Keratinocyte (primary cell): ENCODE results near the gene SNX13. TPM values are rescaled to one million over a fixed set of nuclear protein-coding genes. Genes with fewer than 3 reads are reported as not detected.

Experiments
- DNase-seq: peaks from one replicate; pipeline ENCODE4 v3.0.0-alpha.2; 2011; ENCODE audit warnings: low read depth, missing footprints, low spot score
- FAIRE-seq: peaks from 2 replicates; lab custom pipeline; 2011; peaks lifted over from hg19 to GRCh38; lab: Jason Lieb, UNC
- H2AFZ ChIP-seq: 2 replicates; pipeline ENCODE4 v1.6.0; 2012; ENCODE audit warnings: low read length, control low read depth, inconsistent platforms; ENCODE audit not compliant: control insufficient read depth
- H3K27ac ChIP-seq: 2 replicates; pipeline ENCODE4 v1.5.1; 2011; ENCODE audit warnings: low read length; ENCODE audit not compliant: control insufficient read depth, insufficient read depth
- H3K27me3 ChIP-seq: 3 replicates; pipeline ENCODE4 v1.6.0; 2011; ENCODE audit warnings: low read length; ENCODE audit not compliant: control insufficient read depth, insufficient read depth; ENCODE audit errors: extremely low read depth
- H3K36me3 ChIP-seq, 2 experiments: 2 replicates in 1 of 2; 3 replicates in 1 of 2; pipeline ENCODE4 v1.5.1; 2011; ENCODE audit warnings: low read length in 2 of 2, mild to moderate bottlenecking in 1 of 2; ENCODE audit not compliant: control insufficient read depth in 2 of 2, insufficient read depth in 2 of 2; ENCODE audit errors: extremely low read depth in 1 of 2
- H3K4me1 ChIP-seq: 3 replicates; pipeline ENCODE4 v1.5.1; 2011; ENCODE audit warnings: low read length; ENCODE audit not compliant: control insufficient read depth, insufficient read depth; ENCODE audit errors: extremely low read depth
- H3K4me2 ChIP-seq: 3 replicates; pipeline ENCODE4 v1.6.0; 2011; ENCODE audit warnings: low read depth, low read length; ENCODE audit not compliant: control insufficient read depth, insufficient read depth; ENCODE audit errors: extremely low read depth
- H3K4me3 ChIP-seq, 3 experiments: fragments of 200-600 bp in 1 of 3; sonication (generic) in 1 of 3; 2 replicates in 2 of 3; 3 replicates in 1 of 3; pipeline ENCODE4 v1.5.1; 2011 to 2016; ENCODE audit warnings: low read length in 3 of 3, mild to moderate bottlenecking in 3 of 3, control low read depth in 2 of 3, inconsistent platforms in 1 of 3, low read depth in 1 of 3, mixed read lengths in 1 of 3, mixed run types in 1 of 3, moderate library complexity in 1 of 3; ENCODE audit not compliant: control insufficient read depth in 2 of 3, insufficient read depth in 2 of 3; ENCODE audit errors: extremely low read depth in 1 of 3
- H3K79me2 ChIP-seq: 2 replicates; pipeline ENCODE4 v1.6.0; 2012; ENCODE audit warnings: low read length; ENCODE audit not compliant: control insufficient read depth, insufficient read depth
- H3K9ac ChIP-seq: 3 replicates; pipeline ENCODE4 v1.6.0; 2011; ENCODE audit warnings: low read length; ENCODE audit not compliant: control insufficient read depth, insufficient read depth; ENCODE audit errors: extremely low read depth
- H3K9me1 ChIP-seq: 3 replicates; pipeline ENCODE4 v1.6.0; 2011; ENCODE audit warnings: low read length; ENCODE audit not compliant: control insufficient read depth, insufficient read depth; ENCODE audit errors: extremely low read depth
- H3K9me3 ChIP-seq: 2 replicates; pipeline ENCODE4 v1.5.1; 2012; ENCODE audit warnings: low read depth, low read length; ENCODE audit not compliant: control insufficient read depth
- H4K20me1 ChIP-seq: 3 replicates; pipeline ENCODE4 v1.6.0; 2011; ENCODE audit warnings: low read length; ENCODE audit not compliant: control insufficient read depth, insufficient read depth; ENCODE audit errors: extremely low read depth
- EZH2 ChIP-seq: IDR thresholded peaks from one replicate; pipeline ENCODE4 v1.6.1; 2012; ENCODE audit warnings: inconsistent platforms, mild to moderate bottlenecking, low read length, moderate library complexity
- dilution Hi-C: fragments of 300-500 bp; cut with MboI; formaldehyde crosslinking; loops from one replicate; pipeline ENCODE4 v1.7.0; 2020; ENCODE audit warnings: low sequenced_read_pairs; ENCODE audit not compliant: extremely low pct_ligation_motif_present
- polyA plus RNA-seq, 5 experiments: library from polyadenylated mRNA; depleted of rRNA in 3 of 5; stranded (reverse) in 3 of 5; stranded (forward) in 1 of 5; unstranded in 1 of 5; fragments of >200 nt; gene quantifications; 1 replicate in 1 of 5; 2 replicates in 3 of 5; 3 replicates in 1 of 5; pipeline versions ENCODE4 v1.2.1 to v1.2.3, GENCODE V29; 2011 to 2012; ENCODE audit warnings: missing spikeins in 2 of 5, low read depth in 1 of 5, low replicate concordance in 1 of 5
- TF ChIP-seq, protein P1 (sequence below), 3 experiments: IDR thresholded peaks in 1 of 3; conservative IDR thresholded peaks in 1 of 3; optimal IDR thresholded peaks in 1 of 3; 2 replicates in 2 of 3; 3 replicates in 1 of 3; pipeline versions ENCODE3 to v1.5.1; 2011; ENCODE audit warnings: low read length in 3 of 3, mild to moderate bottlenecking in 3 of 3, moderate library complexity in 2 of 3, control low read depth in 1 of 3, inconsistent platforms in 1 of 3; ENCODE audit not compliant: insufficient read depth in 2 of 3; ENCODE audit errors: extremely low read depth in 1 of 3

SNX13 gene
- polyA plus RNA-seq, 1 donor (not counting 4 experiments of a cell fraction or from before 2014, with no cell fraction given): 22.6 TPM

DNA sequence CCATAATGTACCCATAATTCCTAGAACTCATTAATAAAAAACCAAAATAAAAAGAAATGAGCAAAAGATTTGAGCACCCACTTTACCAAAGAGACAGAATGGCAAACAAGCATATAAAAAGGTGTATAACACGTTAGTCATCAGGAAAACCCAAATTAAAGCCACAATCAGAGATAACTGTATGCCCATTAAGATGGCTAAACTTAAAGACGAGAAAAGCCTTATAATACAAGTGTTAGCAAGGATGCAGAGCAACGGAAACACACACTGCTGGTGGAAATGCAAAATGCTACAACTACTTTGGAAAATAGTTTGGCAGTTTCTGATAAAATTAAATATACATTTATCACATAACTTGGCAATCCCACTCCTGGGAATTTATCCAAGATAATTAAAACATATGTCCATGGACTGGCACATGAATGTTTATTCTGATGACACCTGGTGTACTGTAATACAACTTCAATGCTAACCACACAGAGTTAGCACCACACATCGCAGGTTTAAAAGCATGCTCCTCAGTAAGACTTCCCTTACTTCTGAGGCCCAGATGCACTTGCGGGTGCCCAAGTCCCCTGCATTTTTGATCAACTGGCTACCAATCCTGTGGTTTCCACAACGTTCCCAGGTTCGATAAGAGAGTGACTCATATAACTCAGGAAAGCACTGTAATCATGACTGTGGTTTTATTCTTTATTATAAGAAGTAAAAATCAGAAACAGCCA is 158.6 kb downstream of the SNX13 start:
- Histone ChIP-seq H3K4me1 (peaks cover 15% of the 10 kb centered on the region), H4K20me1 (no peaks in the 10 kb centered on the region), H3K4me3 (no peak overlapping the region), H3K36me3 (no peaks in the 10 kb centered on the region), H3K27ac (no peak overlapping the region), H3K9ac (no peak overlapping the region), H3K9me1 (no peaks in the 10 kb centered on the region), H3K4me2 (no peak overlapping the region), H3K9me3 (no peaks in the 10 kb centered on the region), H3K79me2 (no peaks in the 10 kb centered on the region), H2AFZ (no peak overlapping the region), H3K27me3 (no peaks in the 10 kb centered on the region)
- FAIRE-seq (no peak), DNase-seq (no peak)
- TF ChIP-seq EZH2: no peak
- TF ChIP-seq, protein P1, sequence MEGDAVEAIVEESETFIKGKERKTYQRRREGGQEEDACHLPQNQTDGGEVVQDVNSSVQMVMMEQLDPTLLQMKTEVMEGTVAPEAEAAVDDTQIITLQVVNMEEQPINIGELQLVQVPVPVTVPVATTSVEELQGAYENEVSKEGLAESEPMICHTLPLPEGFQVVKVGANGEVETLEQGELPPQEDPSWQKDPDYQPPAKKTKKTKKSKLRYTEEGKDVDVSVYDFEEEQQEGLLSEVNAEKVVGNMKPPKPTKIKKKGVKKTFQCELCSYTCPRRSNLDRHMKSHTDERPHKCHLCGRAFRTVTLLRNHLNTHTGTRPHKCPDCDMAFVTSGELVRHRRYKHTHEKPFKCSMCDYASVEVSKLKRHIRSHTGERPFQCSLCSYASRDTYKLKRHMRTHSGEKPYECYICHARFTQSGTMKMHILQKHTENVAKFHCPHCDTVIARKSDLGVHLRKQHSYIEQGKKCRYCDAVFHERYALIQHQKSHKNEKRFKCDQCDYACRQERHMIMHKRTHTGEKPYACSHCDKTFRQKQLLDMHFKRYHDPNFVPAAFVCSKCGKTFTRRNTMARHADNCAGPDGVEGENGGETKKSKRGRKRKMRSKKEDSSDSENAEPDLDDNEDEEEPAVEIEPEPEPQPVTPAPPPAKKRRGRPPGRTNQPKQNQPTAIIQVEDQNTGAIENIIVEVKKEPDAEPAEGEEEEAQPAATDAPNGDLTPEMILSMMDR (optimal IDR thresholded peaks at IDR 0.05 in 1 of 3, IDR thresholded peaks at IDR 0.05 in 1 of 3, conservative IDR thresholded peaks at IDR 0.05 in 1 of 3; ENCODE audit: extremely low read depth in 1 of 3, insufficient read depth in 2 of 3, low read length in 3 of 3): no peak
- dilution Hi-C loops: no loop called here

DNA sequence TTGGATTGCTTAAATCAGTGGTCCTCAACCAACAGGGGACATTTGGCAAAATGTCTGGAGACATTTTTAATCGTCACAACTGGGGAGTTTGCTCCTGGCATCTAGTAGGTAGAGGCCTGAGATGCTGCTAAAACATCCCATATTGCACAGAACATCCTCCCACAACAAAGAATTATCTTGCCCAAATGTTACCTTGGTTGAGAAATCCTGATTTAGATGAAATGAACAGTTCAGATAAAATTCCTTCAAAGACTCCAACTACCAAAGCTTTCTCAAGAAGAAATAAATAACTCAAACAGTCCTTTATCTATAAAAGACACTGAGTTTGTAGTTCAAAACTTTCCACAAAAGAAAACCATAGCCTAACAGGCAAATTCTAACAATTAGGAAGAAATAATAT is 160.9 kb downstream of the SNX13 start:
- no peak overlapping the region for H3K4me3 ChIP-seq
- H3K27me3 ChIP-seq: no peaks in the 10 kb centered on the region
- H3K9ac ChIP-seq: no peak overlapping the region
- peaks cover 15% of the 10 kb centered on the region for H3K4me1 ChIP-seq
- no peak overlapping the region for H2AFZ ChIP-seq
- DNase-seq (no peak), FAIRE-seq (no peak)
- no peaks in the 10 kb centered on the region for H3K9me1 ChIP-seq
- no peaks in the 10 kb centered on the region for H3K36me3 ChIP-seq
- no peak for TF ChIP-seq EZH2
- TF ChIP-seq, protein P1 (optimal IDR thresholded peaks at IDR 0.05 in 1 of 3, IDR thresholded peaks at IDR 0.05 in 1 of 3, conservative IDR thresholded peaks at IDR 0.05 in 1 of 3; ENCODE audit: extremely low read depth in 1 of 3, insufficient read depth in 2 of 3, low read length in 3 of 3): no peak
- H3K4me2 ChIP-seq: no peak overlapping the region
- dilution Hi-C loops: no loop called here
- no peaks in the 10 kb centered on the region for H4K20me1 ChIP-seq
- H3K27ac ChIP-seq: no peak overlapping the region
- H3K9me3 ChIP-seq: no peaks in the 10 kb centered on the region
- no peaks in the 10 kb centered on the region for H3K79me2 ChIP-seq
